Camera-type eye (tissue), 1 donor: ENCODE data around the gene PCDHGA5. TPM values are rescaled to one million over a fixed set of nuclear protein-coding genes. Genes with fewer than 3 reads are reported as not detected.

ENCODE experiments used
- total RNA-seq: library from RNA; depleted of rRNA; stranded (reverse); fragments of >200 nt; gene quantifications from one replicate; pipeline ENCODE4 v1.2.3, GENCODE V29; 2014

Gene PCDHGA5
- total RNA-seq, 1 donor from 2014 or later: 10.6 TPM

GRCh38 chr5:141397756-141398551, 34.0 kb downstream of the PCDHGA5 start, which contains the start of gene PCDHGB5:
PCDHGB5 (plus strand) TSS chr5:141397947; CDS start chr5:141398128, 181 bp downstream.

GRCh38 chr5:141402553-141403243, 38.7 kb downstream of the PCDHGA5 start, which contains the start of gene PCDHGA9:
PCDHGA9 (plus strand) TSS chr5:141402778; CDS start chr5:141402953, 175 bp downstream.

GRCh38 chr5:141407790-141408505, 44.0 kb downstream of the PCDHGA5 start, which contains the start of gene PCDHGB6:
PCDHGB6 (plus strand) TSS chr5:141408021; CDS start chr5:141408203, 182 bp downstream.

GRCh38 chr5:141412854-141413539, 49.0 kb downstream of the PCDHGA5 start, which contains the start of gene PCDHGA10:
PCDHGA10 (plus strand) TSS chr5:141412987; CDS start chr5:141413176, 189 bp downstream.

Other genes with a start within 250 kb of the PCDHGA5 start
- 4.5 TPM for gene PCDHB4, start 242.3 kb upstream of the PCDHGA5 start, total RNA-seq
- 8.4 TPM for gene PCDHB5, start 229.0 kb upstream of the PCDHGA5 start, total RNA-seq
- 2.0 TPM for gene PCDHB6, start 214.1 kb upstream of the PCDHGA5 start, total RNA-seq
- 7.9 TPM for gene PCDHB7, start 191.5 kb upstream of the PCDHGA5 start, total RNA-seq
- 3.4 TPM for gene PCDHB8, start 186.4 kb upstream of the PCDHGA5 start, total RNA-seq
- gene PCDHB16, start 181.8 kb upstream of the PCDHGA5 start, total RNA-seq: 9.2 TPM
- 5.9 TPM for gene PCDHB9, start 177.0 kb upstream of the PCDHGA5 start, total RNA-seq
- 12.9 TPM for gene PCDHB10, start 171.8 kb upstream of the PCDHGA5 start, total RNA-seq
- 9.5 TPM for gene PCDHB11, start 164.5 kb upstream of the PCDHGA5 start, total RNA-seq
- gene PCDHB12, start 155.4 kb upstream of the PCDHGA5 start, total RNA-seq: 15.0 TPM
- gene PCDHB13, start 150.2 kb upstream of the PCDHGA5 start, total RNA-seq: 11.2 TPM
- 13.5 TPM for gene PCDHB14, start 140.8 kb upstream of the PCDHGA5 start, total RNA-seq
- 14.5 TPM for gene PCDHB15, start 118.8 kb upstream of the PCDHGA5 start, total RNA-seq
- not detected for gene SLC25A2, start 60.1 kb upstream of the PCDHGA5 start, total RNA-seq
- 133 TPM for gene TAF7, start 43.4 kb upstream of the PCDHGA5 start, total RNA-seq
- gene PCDHGA1, start 33.6 kb upstream of the PCDHGA5 start, total RNA-seq: 1.8 TPM
- gene PCDHGA2, start 25.4 kb upstream of the PCDHGA5 start, total RNA-seq: 15.8 TPM
- 7.5 TPM for gene PCDHGA3, start 20.3 kb upstream of the PCDHGA5 start, total RNA-seq
- gene PCDHGB1, start 14.1 kb upstream of the PCDHGA5 start, total RNA-seq: 10.9 TPM
- 11.1 TPM for gene PCDHGA4, start 9.1 kb upstream of the PCDHGA5 start, total RNA-seq
- 14.6 TPM for gene PCDHGB2, start 4.2 kb upstream of the PCDHGA5 start, total RNA-seq
- 14.2 TPM for gene PCDHGB3, start 6.1 kb downstream of the PCDHGA5 start, total RNA-seq
- 13.2 TPM for gene PCDHGA6, start 9.7 kb downstream of the PCDHGA5 start, total RNA-seq
- gene PCDHGA7, start 18.6 kb downstream of the PCDHGA5 start, total RNA-seq: 11.2 TPM
- 20.7 TPM for gene PCDHGB4, start 23.5 kb downstream of the PCDHGA5 start, total RNA-seq
- gene PCDHGA8, start 28.5 kb downstream of the PCDHGA5 start, total RNA-seq: 10.1 TPM
- 23.4 TPM for gene PCDHGB5, start 33.8 kb downstream of the PCDHGA5 start, total RNA-seq
- 21.7 TPM for gene PCDHGA9, start 38.6 kb downstream of the PCDHGA5 start, total RNA-seq
- 15.1 TPM for gene PCDHGB6, start 43.9 kb downstream of the PCDHGA5 start, total RNA-seq
- gene PCDHGA10, start 48.8 kb downstream of the PCDHGA5 start, total RNA-seq: 15.6 TPM
- 26.6 TPM for gene PCDHGB7, start 53.5 kb downstream of the PCDHGA5 start, total RNA-seq
- 19.0 TPM for gene PCDHGA11, start 56.9 kb downstream of the PCDHGA5 start, total RNA-seq
- gene PCDHGA12, start 66.3 kb downstream of the PCDHGA5 start, total RNA-seq: 12.6 TPM
- 79.3 TPM for gene PCDHGC3, start 111.8 kb downstream of the PCDHGA5 start, total RNA-seq
- 25.1 TPM for gene PCDHGC4, start 120.9 kb downstream of the PCDHGA5 start, total RNA-seq
- 6.6 TPM for gene PCDHGC5, start 124.9 kb downstream of the PCDHGA5 start, total RNA-seq